H1 (cell line): ENCODE measurements around the gene SLC23A1. TPM values are rescaled to one million over a fixed set of nuclear protein-coding genes. Genes with fewer than 3 reads are reported as not detected.

Experiments
- CTCF ChIA-PET: fragments of 300-600 bp; sonication (Branson Sonifier 250); formaldehyde crosslinking; loops from one replicate; lab custom pipeline; 2021; ENCODE audit not compliant: partially characterized antibody; lab: Charles Lee
- POLR2A ChIA-PET: fragments of 300-600 bp; sonication (Branson Sonifier 250); formaldehyde crosslinking; loops from one replicate; lab custom pipeline; 2021; ENCODE audit warnings: inconsistent platforms; ENCODE audit not compliant: partially characterized antibody; lab: Charles Lee
- DNase-seq, 2 experiments: peaks; one replicate each; pipeline versions ENCODE4 v3.0.0 to v3.0.0-alpha.2; 2010 to 2022; ENCODE audit warnings: low spot score in 2 of 2, low read depth in 1 of 2, mixed read lengths in 1 of 2
- FAIRE-seq: peaks from 2 replicates; lab custom pipeline; 2011; peaks lifted over from hg19 to GRCh38; lab: Jason Lieb, UNC
- H2AFZ ChIP-seq: 2 replicates; pipeline ENCODE4 v1.8.1; 2012; ENCODE audit warnings: low read length, inconsistent platforms
- H2AK5ac ChIP-seq: 2 replicates; pipeline ENCODE4 v1.6.1; 2013; ENCODE audit warnings: low read depth, low read length
- H2BK120ac ChIP-seq: replicated peaks from 2 replicates; pipeline ENCODE3; 2013; ENCODE audit warnings: low read depth, low read length, inconsistent platforms
- H2BK12ac ChIP-seq: 2 replicates; pipeline ENCODE4 v1.6.1; 2013; ENCODE audit warnings: low read depth, low read length
- H2BK15ac ChIP-seq: 2 replicates; pipeline ENCODE4 v1.6.1; 2013; ENCODE audit warnings: low read length
- H2BK20ac ChIP-seq: 2 replicates; pipeline ENCODE4 v1.6.1; 2013; ENCODE audit warnings: low read length
- H2BK5ac ChIP-seq: 2 replicates; pipeline ENCODE4 v1.6.1; 2013; ENCODE audit warnings: low read depth, low read length
- H3K14ac ChIP-seq: 2 replicates; pipeline ENCODE4 v1.6.1; 2013; ENCODE audit warnings: inconsistent platforms; ENCODE audit not compliant: insufficient read length
- H3K18ac ChIP-seq: 2 replicates; pipeline ENCODE4 v1.6.1; 2013; ENCODE audit warnings: low read length; ENCODE audit errors: extremely low read depth
- H3K23ac ChIP-seq: 2 replicates; pipeline ENCODE4 v1.6.1; 2013; ENCODE audit warnings: inconsistent platforms; ENCODE audit not compliant: insufficient read length
- H3K23me2 ChIP-seq: 2 replicates; pipeline ENCODE4 v1.6.1; 2013; ENCODE audit warnings: low read depth, low read length
- H3K27ac ChIP-seq: 2 replicates; pipeline ENCODE4 v1.6.1; 2011; ENCODE audit warnings: low read depth, low read length, inconsistent platforms
- H3K27me3 ChIP-seq, 4 experiments: replicated peaks in 1 of 4; 1 replicate in 1 of 4; 2 replicates in 3 of 4; pipeline versions ENCODE4 v1.6.1 to v1.8.1; 2011 to 2013; ENCODE audit warnings: low read length in 3 of 4, mild to moderate bottlenecking in 3 of 4, inconsistent platforms in 2 of 4, mixed read lengths in 2 of 4, moderate library complexity in 1 of 4; ENCODE audit not compliant: control insufficient read depth in 3 of 4, insufficient read depth in 3 of 4; ENCODE audit errors: extremely low read depth in 1 of 4
- H3K36me3 ChIP-seq, 4 experiments: 2 replicates each; pipeline versions ENCODE4 v1.6.1 to v1.8.1; 2011 to 2013; ENCODE audit warnings: mild to moderate bottlenecking in 4 of 4, low read length in 3 of 4, moderate library complexity in 2 of 4, control low read depth in 1 of 4, inconsistent platforms in 1 of 4; ENCODE audit not compliant: insufficient read depth in 4 of 4, control insufficient read depth in 2 of 4
- H3K4ac ChIP-seq: replicated peaks from 2 replicates; pipeline ENCODE3; 2013; ENCODE audit warnings: low read length, low read depth, mixed read lengths, inconsistent platforms; ENCODE audit not compliant: insufficient read length
- H3K4me1 ChIP-seq, 4 experiments: replicated peaks in 1 of 4; 1 replicate in 1 of 4; 2 replicates in 3 of 4; pipeline versions ENCODE4 v1.6.1 to v1.8.1; 2011 to 2013; ENCODE audit warnings: low read length in 3 of 4, inconsistent platforms in 2 of 4, mixed read lengths in 1 of 4; ENCODE audit not compliant: insufficient read depth in 4 of 4, control insufficient read depth in 3 of 4
- H3K4me2 ChIP-seq, 2 experiments: 2 replicates each; pipeline versions ENCODE4 v1.6.1 to v1.8.1; 2011 to 2013; ENCODE audit warnings: low read depth in 2 of 2, low read length in 2 of 2, control low read depth in 1 of 2, inconsistent platforms in 1 of 2, mild to moderate bottlenecking in 1 of 2; ENCODE audit not compliant: insufficient read depth in 1 of 2
- H3K4me3 ChIP-seq, 4 experiments: fragments of 200-600, 300-600 bp in 1 of 4; sonication (generic), shearing (Covaris generic), sonication (Bioruptor Twin) in 1 of 4; 2 replicates each; pipeline versions ENCODE4 v1.5.1 to v1.8.1; 2011 to 2016; ENCODE audit warnings: low read length in 4 of 4, low read depth in 3 of 4, control low read depth in 2 of 4, inconsistent platforms in 2 of 4, mild to moderate bottlenecking in 2 of 4, mixed read lengths in 1 of 4, moderate library complexity in 1 of 4; ENCODE audit not compliant: insufficient read depth in 2 of 4; ENCODE audit errors: extremely low read depth in 1 of 4
- H3K56ac ChIP-seq: replicated peaks from 2 replicates; pipeline ENCODE3; 2013; ENCODE audit warnings: low read depth, mild to moderate bottlenecking, mixed read lengths, low read length, inconsistent platforms; ENCODE audit not compliant: insufficient read length
- H3K79me1 ChIP-seq: 2 replicates; pipeline ENCODE4 v1.6.1; 2013; ENCODE audit warnings: low read depth, low read length, control low read depth
- H3K79me2 ChIP-seq, 2 experiments: 2 replicates each; pipeline versions ENCODE4 v1.6.1 to v1.8.1; 2012 to 2013; ENCODE audit warnings: low read length in 2 of 2, mild to moderate bottlenecking in 2 of 2, inconsistent platforms in 1 of 2; ENCODE audit not compliant: insufficient read depth in 2 of 2, control insufficient read depth in 1 of 2
- H3K9ac ChIP-seq, 4 experiments: replicated peaks in 1 of 4; 1 replicate in 1 of 4; 2 replicates in 3 of 4; pipeline versions ENCODE4 v1.6.1 to v1.8.1; 2011 to 2013; ENCODE audit warnings: low read depth in 3 of 4, low read length in 3 of 4, control low read depth in 2 of 4, mild to moderate bottlenecking in 2 of 4, moderate library complexity in 2 of 4, inconsistent platforms in 1 of 4; ENCODE audit errors: extremely low read depth in 1 of 4
- H3K9me3 ChIP-seq, 2 experiments: 2 replicates each; pipeline versions ENCODE4 v1.6.1 to v1.8.1; 2012 to 2013; ENCODE audit warnings: mild to moderate bottlenecking in 2 of 2, moderate library complexity in 2 of 2, control low read depth in 1 of 2, inconsistent platforms in 1 of 2, low read depth in 1 of 2, low read length in 1 of 2, mixed read lengths in 1 of 2; ENCODE audit not compliant: insufficient read depth in 2 of 2
- H4K20me1 ChIP-seq, 2 experiments: replicated peaks in 1 of 2; 2 replicates each; pipeline versions ENCODE3 to v1.8.1; 2011 to 2013; ENCODE audit warnings: inconsistent platforms in 2 of 2, low read length in 2 of 2, mild to moderate bottlenecking in 1 of 2; ENCODE audit not compliant: insufficient read depth in 2 of 2, control insufficient read depth in 1 of 2
- H4K5ac ChIP-seq: 2 replicates; pipeline ENCODE4 v1.6.1; 2013; ENCODE audit warnings: low read length, low read depth, mixed read lengths, inconsistent platforms; ENCODE audit not compliant: insufficient read length
- H4K8ac ChIP-seq: 2 replicates; pipeline ENCODE4 v1.8.0; 2013; ENCODE audit warnings: mild to moderate bottlenecking, moderate library complexity, low read length, inconsistent platforms; ENCODE audit not compliant: insufficient read depth; ENCODE audit errors: extremely low read depth
- H4K91ac ChIP-seq: replicated peaks from 2 replicates; pipeline ENCODE3; 2013; ENCODE audit warnings: low read length, mixed read lengths, inconsistent platforms; ENCODE audit not compliant: insufficient read length
- CEBPB ChIP-seq: IDR thresholded peaks from 2 replicates; pipeline ENCODE4 v1.6.1; 2012; ENCODE audit warnings: low read depth, low read length
- KDM4A ChIP-seq: IDR thresholded peaks from one replicate; pipeline ENCODE4 v1.7.1; 2012; ENCODE audit warnings: low read depth, mild to moderate bottlenecking, moderate library complexity, low read length, inconsistent platforms; ENCODE audit not compliant: severe bottlenecking
- RAD21 ChIP-seq, 2 experiments: IDR thresholded peaks in 1 of 2; conservative IDR thresholded peaks in 1 of 2; 2 replicates each; pipeline ENCODE4 v1.6.1; 2011; ENCODE audit warnings: low read depth in 2 of 2, low read length in 2 of 2, improper control_type of control experiment in 1 of 2, inconsistent platforms in 1 of 2, mild to moderate bottlenecking in 1 of 2, moderate library complexity in 1 of 2
- RBBP5 ChIP-seq: IDR thresholded peaks from 2 replicates; pipeline ENCODE4 v1.7.1; 2012; ENCODE audit warnings: low read depth, mild to moderate bottlenecking, inconsistent platforms, low read length, moderate library complexity, borderline replicate concordance
- RNF2 ChIP-seq: fragments of 200-900, 300-1000 bp; sonication (generic); IDR thresholded peaks from 2 replicates; pipeline ENCODE4 v1.7.1; 2016; ENCODE audit warnings: borderline replicate concordance, low read depth, mild to moderate bottlenecking, antibody characterized with exemption, low read length; ENCODE audit not compliant: poor library complexity, severe bottlenecking; ENCODE audit errors: missing control alignments
- SUZ12 ChIP-seq: fragments of 200-600 bp; sonication (generic); IDR thresholded peaks from 2 replicates; pipeline ENCODE4 v1.6.1; 2012; ENCODE audit warnings: mild to moderate bottlenecking, inconsistent platforms, low read length, moderate library complexity, mixed read lengths
- WGBS, 2 experiments: shearing (Covaris generic) in 1 of 2; methylation state at CpG; one replicate each; pipeline versions ENCODE4 v1.1.6 to v1.1.7; 2013 to 2015; ENCODE audit warnings: low lambda C conversion rate in 2 of 2, mixed read lengths in 2 of 2, inconsistent platforms in 1 of 2, low coverage in 1 of 2, missing lambda C conversion rate in 1 of 2; ENCODE audit not compliant: insufficient replicate concordance in 2 of 2, insufficient coverage in 1 of 2, insufficient read length in 1 of 2; ENCODE audit errors: extremely low coverage in 1 of 2, missing lambda C conversion rate in 1 of 2; 5-methylcytosine and 5-hydroxymethylcytosine counted together
- polyA plus RNA-seq, 7 experiments: library from polyadenylated mRNA; depleted of rRNA in 3 of 7; stranded (reverse) in 5 of 7; unstranded in 2 of 7; fragments of >200 nt in 5 of 7; fragments of 200-250 nt in 2 of 7; gene quantifications; 1 replicate in 5 of 7; 2 replicates in 1 of 7; 4 replicates in 1 of 7; pipeline versions ENCODE4 v1.2.1 to v1.2.3, GENCODE V29; 2011 to 2013; ENCODE audit warnings: missing spikeins in 2 of 7, mixed read lengths in 2 of 7
- total RNA-seq: library from RNA; stranded (reverse); fragmentation: NEBNext Ultra II Directional; extraction: Animal tissue kit (Norgen Biotek cat#: 25700); gene quantifications from 2 replicates; pipeline ENCODE4 v1.2.1, GENCODE V29; 2021
- TF ChIP-seq, protein P1 (sequence below): IDR thresholded peaks from 2 replicates; pipeline ENCODE4 v1.6.1; 2012; ENCODE audit warnings: low read length, inconsistent platforms
- TF ChIP-seq, protein P2 (sequence below): IDR thresholded peaks from 2 replicates; pipeline ENCODE4 v1.6.1; 2012; ENCODE audit warnings: inconsistent platforms

Gene SLC23A1
- total and polyA plus RNA-seq, 2 of the 8 experiments (the other 6 are each of a cell fraction or from before 2014, with no cell fraction given), result not detected

DNA sequence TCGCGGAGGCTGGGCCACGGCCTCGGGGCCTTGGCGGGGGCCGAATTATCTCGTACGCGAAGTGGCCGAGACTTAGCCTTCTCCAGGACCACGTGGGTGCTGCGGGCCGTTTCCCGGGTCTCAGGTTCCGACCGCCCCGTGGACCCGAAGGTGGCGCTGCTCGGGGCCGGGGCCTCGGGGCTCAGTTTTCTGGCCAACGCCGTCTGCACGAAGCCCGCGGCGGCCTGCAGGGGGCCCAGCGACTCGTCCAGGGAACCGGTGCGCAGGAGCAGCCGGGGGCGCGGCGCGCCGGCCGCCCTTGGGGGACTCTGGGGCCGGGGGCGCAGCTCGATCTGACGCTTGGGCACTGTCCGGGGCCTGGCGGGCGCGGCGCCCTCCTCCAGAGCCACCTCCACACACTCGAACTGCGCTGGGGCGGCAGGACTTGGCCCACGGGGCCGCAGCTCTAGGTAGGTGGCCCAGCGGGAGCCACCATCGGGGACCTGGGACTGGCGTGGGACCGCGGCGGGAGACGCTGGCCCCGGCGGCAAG is 11.1 kb upstream of the SLC23A1 start:
- H3K27ac ChIP-seq, result no peak overlapping the region
- H3K79me1 ChIP-seq, result no peaks in the 10 kb centered on the region
- H3K4ac ChIP-seq, result no peak overlapping the region
- H4K8ac ChIP-seq, result peak overlapping the region; percentile 74; the same call in 1 of the 2 replicates
- H3K56ac ChIP-seq, result no peak overlapping the region
- no peak overlapping the region for H4K5ac ChIP-seq
- peaks cover 27% of the 10 kb centered on the region; the same call in 1 of the 2 replicates for H3K23me2 ChIP-seq
- no peaks in the 10 kb centered on the region for H3K36me3 ChIP-seq
- DNase-seq (peak in 1 of 2 experiments; percentile 85), FAIRE-seq (no peak)
- H3K9me3 ChIP-seq, result no peaks in the 10 kb centered on the region
- 6% methylated on average over 59 of the region's 62 CpGs; no CpG with 5 or more reads in 1 of the 2 experiments for WGBS, 2 experiments
- H2AFZ ChIP-seq, result peak overlapping the region; percentile 56; the same call in 1 of the 2 replicates
- H3K4me2 ChIP-seq, result peak overlapping the region; percentile 82 to 85
- peak overlapping the region; percentile 62 for H4K91ac ChIP-seq
- peak overlapping the region; percentile 71 for H3K18ac ChIP-seq
- H3K14ac ChIP-seq, result no peak overlapping the region
- peak overlapping the region in 3 of 4 experiments; percentile 32 to 37 (median 34); a peak in 5 of 7 replicates for H3K9ac ChIP-seq
- no peak overlapping the region for H2AK5ac ChIP-seq
- peaks cover 14 to 34% (median 28%) of the 10 kb centered on the region in 4 experiments; a peak in 6 of 7 replicates for H3K27me3 ChIP-seq
- H3K79me2 ChIP-seq, result no peaks in the 10 kb centered on the region
- no peak overlapping the region for H2BK120ac ChIP-seq
- no peak overlapping the region for H2BK5ac ChIP-seq
- peak overlapping the region; percentile 42 to 68 (median 54) for H3K4me3 ChIP-seq
- H2BK15ac ChIP-seq, result no peak overlapping the region
- CTCF ChIA-PET, result interaction anchor here (0.6 to 1.8 kb wide), 4 partner anchors 26 to 908 kb away, joined by 3 to 4 read pairs (median 3); partner anchors contain the start of gene PAIP2
- no peak overlapping the region for H2BK12ac ChIP-seq
- no peak overlapping the region for H3K23ac ChIP-seq
- no peak overlapping the region for H2BK20ac ChIP-seq
- POLR2A ChIA-PET, result interaction anchor here (0.6 to 3.9 kb wide), 10 partner anchors 8 to 114 kb away, joined by 3 to 25 read pairs (median 4); partner anchors contain the start of gene MATR3
- H4K20me1 ChIP-seq, result peaks cover 0 to 3% of the 10 kb centered on the region in 2 experiments
- H3K4me1 ChIP-seq, result peaks cover 0 to 29% (median 15%) of the 10 kb centered on the region in 4 experiments; a peak in 6 of 7 replicates
- TF ChIP-seq, protein P1, sequence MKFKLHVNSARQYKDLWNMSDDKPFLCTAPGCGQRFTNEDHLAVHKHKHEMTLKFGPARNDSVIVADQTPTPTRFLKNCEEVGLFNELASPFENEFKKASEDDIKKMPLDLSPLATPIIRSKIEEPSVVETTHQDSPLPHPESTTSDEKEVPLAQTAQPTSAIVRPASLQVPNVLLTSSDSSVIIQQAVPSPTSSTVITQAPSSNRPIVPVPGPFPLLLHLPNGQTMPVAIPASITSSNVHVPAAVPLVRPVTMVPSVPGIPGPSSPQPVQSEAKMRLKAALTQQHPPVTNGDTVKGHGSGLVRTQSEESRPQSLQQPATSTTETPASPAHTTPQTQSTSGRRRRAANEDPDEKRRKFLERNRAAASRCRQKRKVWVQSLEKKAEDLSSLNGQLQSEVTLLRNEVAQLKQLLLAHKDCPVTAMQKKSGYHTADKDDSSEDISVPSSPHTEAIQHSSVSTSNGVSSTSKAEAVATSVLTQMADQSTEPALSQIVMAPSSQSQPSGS, result no peak
- peak; percentile 23 for TF ChIP-seq KDM4A
- TF ChIP-seq RAD21 (IDR thresholded peaks at IDR 0.05 in 1 of 2, conservative IDR thresholded peaks at IDR 0.05 in 1 of 2; ENCODE audit: low read depth in 2 of 2, low read length in 2 of 2), result peak; percentile 13 to 48; a peak in 3 of 4 replicates
- peak; percentile 6 for TF ChIP-seq RNF2
- no peak for TF ChIP-seq CEBPB
- TF ChIP-seq RBBP5, result no peak
- peak; percentile 55; the same call in 1 of the 2 replicates for TF ChIP-seq SUZ12
- TF ChIP-seq, protein P2, sequence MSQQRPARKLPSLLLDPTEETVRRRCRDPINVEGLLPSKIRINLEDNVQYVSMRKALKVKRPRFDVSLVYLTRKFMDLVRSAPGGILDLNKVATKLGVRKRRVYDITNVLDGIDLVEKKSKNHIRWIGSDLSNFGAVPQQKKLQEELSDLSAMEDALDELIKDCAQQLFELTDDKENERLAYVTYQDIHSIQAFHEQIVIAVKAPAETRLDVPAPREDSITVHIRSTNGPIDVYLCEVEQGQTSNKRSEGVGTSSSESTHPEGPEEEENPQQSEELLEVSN, result peak; percentile 56; the same call in 1 of the 2 replicates
